ENCODE measurements around the gene KRTAP10-1. TPM values are rescaled to one million over a fixed set of nuclear protein-coding genes. Genes with fewer than 3 reads are reported as not detected.

Gene KRTAP10-1
- total RNA-seq, 2 experiments from 2014 or later = not detected

- peaks cover 25% of the 10 kb centered on the region for H3K9me3 Mint-ChIP-seq
- TF ChIP-seq CTCF (IDR thresholded peaks at IDR 0.05) = no peak
- H3K27me3 Mint-ChIP-seq = peaks cover 3% of the 10 kb centered on the region
- ChIA-PET POLR2A (no interaction called here), CTCF (no interaction called here)
- no peak overlapping the region for H3K27ac Mint-ChIP-seq
- intact Hi-C loops (cut with micrococcal nuclease) = no loop called here
- no peak overlapping the region for H3K4me3 Mint-ChIP-seq
- DNase-seq = no peak
- peaks cover 9% of the 10 kb centered on the region for H3K36me3 Mint-ChIP-seq (ENCODE audit: low read depth)
- H3K4me1 Mint-ChIP-seq (ENCODE audit: low read depth) = peaks cover 6% of the 10 kb centered on the region
- no peak for ATAC-seq
Observed at GRCh38 chr21:44579056-44579832, 39.2 kb upstream of the KRTAP10-1 start.

DNA sequence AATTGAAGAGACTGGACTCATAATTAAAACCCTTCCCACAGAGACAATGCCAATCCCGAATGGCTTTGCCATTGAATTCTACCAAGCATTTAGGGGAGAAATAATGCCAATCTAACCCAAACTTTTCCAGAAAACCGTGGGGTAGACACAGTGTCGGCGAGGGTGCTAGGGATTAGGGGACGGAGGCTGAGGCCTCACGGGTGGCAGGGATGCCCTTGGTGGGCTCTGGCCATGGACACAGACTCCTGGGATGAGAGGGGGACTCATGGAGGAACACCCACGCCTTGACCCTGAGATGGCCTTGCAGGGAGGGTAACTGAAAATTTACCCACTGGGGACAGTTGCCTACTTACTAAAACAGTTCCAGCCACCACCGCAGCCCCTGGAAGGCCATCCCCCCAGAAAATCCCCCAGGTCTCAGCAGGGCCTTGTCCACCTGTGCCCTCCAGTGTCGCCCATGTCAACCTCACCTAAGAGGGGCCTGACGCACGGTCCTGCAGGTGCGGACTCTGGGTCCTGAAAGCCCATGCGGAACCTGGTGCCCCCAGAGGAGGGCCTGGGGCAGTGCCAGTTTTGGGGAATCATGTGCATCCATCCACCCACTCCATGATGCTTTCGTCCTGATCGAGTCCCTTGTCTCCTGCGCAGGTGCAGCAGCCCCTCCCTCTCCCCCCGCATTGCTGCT, 38.5 kb upstream of the KRTAP10-1 start:
- no peak for TF ChIP-seq CTCF (IDR thresholded peaks at IDR 0.05)
- H3K27ac Mint-ChIP-seq = no peak overlapping the region
- CTCF ChIA-PET = interaction anchor here (0.6 kb wide), 1 partner anchor 546 kb away, joined by 3 read pairs; no protein-coding TSS in a partner anchor
- H3K4me1 Mint-ChIP-seq (ENCODE audit: low read depth) = no peaks in the 10 kb centered on the region
- ATAC-seq (no peak), DNase-seq (no peak)
- intact Hi-C loops (cut with micrococcal nuclease) = no loop called here
- peaks cover 25% of the 10 kb centered on the region for H3K9me3 Mint-ChIP-seq
- no peak overlapping the region for H3K4me3 Mint-ChIP-seq
- H3K27me3 Mint-ChIP-seq = peaks cover 3% of the 10 kb centered on the region
- H3K36me3 Mint-ChIP-seq (ENCODE audit: low read depth) = peaks cover 9% of the 10 kb centered on the region
- POLR2A ChIA-PET = no interaction called here

DNA sequence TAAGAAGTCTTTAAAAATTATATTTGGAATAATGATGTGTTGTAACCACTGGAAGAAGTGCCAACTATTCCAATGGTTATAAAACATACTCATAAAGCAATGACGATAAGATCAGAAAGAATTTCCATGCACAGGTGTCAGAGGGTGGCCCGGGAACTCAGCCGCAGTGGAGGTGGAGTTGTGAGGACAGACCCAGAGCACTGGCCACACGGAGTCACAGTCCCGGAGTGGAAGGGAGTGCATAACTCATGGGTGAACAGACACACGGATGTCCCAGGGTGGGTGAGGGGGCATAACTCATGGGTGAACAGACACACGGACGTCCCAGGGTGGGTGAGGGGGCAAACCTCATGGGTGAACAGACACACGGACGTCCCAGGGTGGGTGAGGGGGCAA, 36.0 kb upstream of the KRTAP10-1 start:
- no peaks in the 10 kb centered on the region for H3K4me1 Mint-ChIP-seq (ENCODE audit: low read depth)
- ATAC-seq (no peak), DNase-seq (no peak)
- peaks cover 3% of the 10 kb centered on the region for H3K27me3 Mint-ChIP-seq
- peaks cover 9% of the 10 kb centered on the region for H3K36me3 Mint-ChIP-seq (ENCODE audit: low read depth)
- no peak overlapping the region for H3K4me3 Mint-ChIP-seq
- no peak overlapping the region for H3K27ac Mint-ChIP-seq
- peaks cover 21% of the 10 kb centered on the region for H3K9me3 Mint-ChIP-seq
- ChIA-PET CTCF (no interaction called here), POLR2A (no interaction called here)
- no peak for TF ChIP-seq CTCF (IDR thresholded peaks at IDR 0.05)
- intact Hi-C loops (cut with micrococcal nuclease) = no loop called here

DNA sequence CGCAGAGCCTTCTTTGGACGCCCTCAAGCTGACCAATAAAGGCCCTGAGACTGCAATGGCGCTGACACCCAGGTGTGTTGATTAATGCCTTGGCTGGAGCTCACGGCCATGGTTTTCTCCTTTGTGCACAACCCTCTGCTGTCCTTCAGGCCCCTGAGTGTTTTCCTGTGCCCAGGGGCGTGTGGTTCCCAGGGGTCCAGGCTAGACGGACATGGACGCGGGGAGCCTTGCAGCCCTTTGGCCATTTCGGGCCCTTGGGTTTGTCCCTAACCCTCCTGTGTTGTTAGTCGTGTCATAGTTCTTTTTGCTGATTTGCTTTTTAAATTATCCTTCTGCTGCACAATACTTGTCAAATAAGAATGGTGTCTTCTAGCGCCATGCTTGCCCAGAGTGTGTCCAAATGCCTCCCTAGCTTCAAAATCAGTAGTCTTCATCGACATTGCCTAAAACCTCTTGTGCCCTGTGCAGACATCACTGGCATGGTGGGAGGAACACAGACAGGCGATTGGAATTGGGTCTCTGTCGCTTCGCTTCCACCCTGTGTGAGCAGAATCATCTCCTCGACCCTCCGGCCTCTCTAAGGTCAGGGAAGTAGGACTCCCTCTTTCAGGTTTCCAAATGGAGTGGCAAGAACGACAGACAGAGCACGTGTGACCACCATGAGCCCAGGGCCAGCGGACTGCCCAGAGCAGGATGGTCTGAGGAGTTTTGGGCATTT, 35.5 kb upstream of the KRTAP10-1 start:
- Mint-ChIP-seq H3K27ac (no peak overlapping the region), H3K4me1 (ENCODE audit: low read depth) (no peaks in the 10 kb centered on the region), H3K9me3 (peaks cover 18% of the 10 kb centered on the region), H3K4me3 (no peak overlapping the region), H3K36me3 (ENCODE audit: low read depth) (peaks cover 9% of the 10 kb centered on the region), H3K27me3 (peaks cover 3% of the 10 kb centered on the region)
- TF ChIP-seq CTCF (IDR thresholded peaks at IDR 0.05) = no peak
- intact Hi-C loops (cut with micrococcal nuclease) = no loop called here
- DNase-seq (no peak), ATAC-seq (no peak)
- POLR2A ChIA-PET = no interaction called here
- CTCF ChIA-PET = interaction anchor here (1.1 kb wide), 1 partner anchor 9 kb away, joined by 4 read pairs; no protein-coding TSS in a partner anchor
